Hippocampal formation (tissue), 2 donors: Measurements from ENCODE around the gene BORCS5.
"Not testable (repeated sequence)": the region's sequence is repeated elsewhere in the genome, so short reads cannot be mapped to it uniquely, and the experiment has no call there.

ENCODE experiments used
- DNase-seq, 2 donors: peaks; one replicate each; lab custom pipeline; 2025; lab: John Stamatoyannopoulos, UW

BORCS5 gene

DNA sequence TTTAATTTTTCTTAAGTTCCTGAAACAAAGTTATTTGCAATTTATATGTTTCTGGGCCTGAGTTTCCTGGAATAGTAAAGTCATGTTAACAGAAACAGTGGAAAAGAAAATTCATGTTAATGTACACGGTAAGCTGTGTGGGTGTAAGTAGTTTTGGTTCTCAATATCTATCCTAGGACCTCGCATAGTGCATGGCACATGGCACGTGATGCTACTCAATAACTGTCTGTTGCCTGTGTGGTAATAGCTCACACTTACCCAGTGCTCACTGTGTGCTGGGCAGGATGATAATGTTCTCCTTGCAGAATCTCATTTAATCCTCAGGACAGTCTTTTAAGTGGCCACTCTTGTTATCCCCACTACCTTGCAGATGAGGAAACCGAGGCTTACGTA, 105.0 kb downstream of the BORCS5 start:
- no peak for DNase-seq

DNA sequence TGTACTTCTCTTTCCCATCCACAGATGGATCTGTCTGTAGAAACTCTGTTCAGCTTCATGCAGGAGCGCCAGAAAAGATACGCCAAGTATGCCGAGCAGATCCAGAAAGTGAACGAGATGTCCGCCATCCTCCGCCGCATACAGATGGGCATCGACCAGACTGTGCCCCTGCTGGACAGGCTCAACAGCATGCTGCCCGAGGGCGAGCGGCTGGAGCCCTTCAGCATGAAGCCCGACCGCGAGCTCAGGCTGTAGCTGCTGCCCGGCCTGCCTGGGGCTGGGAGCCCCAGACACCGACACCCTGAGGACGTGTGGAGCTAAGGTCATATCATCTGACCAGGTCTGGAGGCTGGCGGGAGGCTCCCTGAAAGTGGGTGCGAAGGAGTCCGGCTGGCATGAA, 108.6 kb downstream of the BORCS5 start:
- DNase-seq, result no peak

DNA sequence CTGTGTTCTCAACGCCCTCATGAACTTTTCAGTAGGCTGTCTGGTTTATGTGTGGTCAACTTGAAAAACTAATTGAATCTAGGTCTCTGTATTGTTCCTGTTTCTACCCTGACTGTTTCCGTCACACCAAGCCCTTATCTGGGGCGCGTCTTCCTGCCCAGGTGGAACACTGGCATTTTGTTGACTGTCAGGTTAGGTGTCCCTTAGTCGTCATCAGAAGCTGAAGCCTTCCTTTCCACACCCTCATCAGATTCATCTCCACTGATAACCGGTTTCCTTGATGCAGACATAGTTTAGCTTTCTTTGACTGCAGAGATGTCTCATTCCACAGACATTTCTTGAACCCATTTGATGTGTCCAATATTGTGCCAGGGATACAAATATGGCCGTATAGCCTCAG, 109.3 kb downstream of the BORCS5 start:
- DNase-seq, result no peak

DNA sequence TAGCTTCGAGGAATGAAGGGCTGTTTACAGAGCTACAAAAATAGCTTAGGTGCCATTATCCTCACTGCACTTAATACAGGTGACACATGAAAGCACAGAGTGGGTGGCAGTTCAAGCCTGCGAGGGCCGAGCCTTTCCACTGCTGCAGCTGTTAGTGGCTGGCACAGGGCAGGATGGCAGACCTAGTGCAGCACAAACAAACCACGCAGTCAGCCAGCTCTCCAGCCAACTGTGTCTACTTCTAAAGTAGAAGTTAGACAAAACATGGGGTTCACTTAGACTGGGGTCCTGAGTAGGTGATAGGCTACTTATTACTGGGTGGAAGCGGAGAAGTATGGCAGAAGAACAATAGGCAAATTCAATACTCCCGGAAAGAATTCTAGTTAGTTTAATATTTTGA, 110.4 kb downstream of the BORCS5 start:
- DNase-seq, result no peak

DNA sequence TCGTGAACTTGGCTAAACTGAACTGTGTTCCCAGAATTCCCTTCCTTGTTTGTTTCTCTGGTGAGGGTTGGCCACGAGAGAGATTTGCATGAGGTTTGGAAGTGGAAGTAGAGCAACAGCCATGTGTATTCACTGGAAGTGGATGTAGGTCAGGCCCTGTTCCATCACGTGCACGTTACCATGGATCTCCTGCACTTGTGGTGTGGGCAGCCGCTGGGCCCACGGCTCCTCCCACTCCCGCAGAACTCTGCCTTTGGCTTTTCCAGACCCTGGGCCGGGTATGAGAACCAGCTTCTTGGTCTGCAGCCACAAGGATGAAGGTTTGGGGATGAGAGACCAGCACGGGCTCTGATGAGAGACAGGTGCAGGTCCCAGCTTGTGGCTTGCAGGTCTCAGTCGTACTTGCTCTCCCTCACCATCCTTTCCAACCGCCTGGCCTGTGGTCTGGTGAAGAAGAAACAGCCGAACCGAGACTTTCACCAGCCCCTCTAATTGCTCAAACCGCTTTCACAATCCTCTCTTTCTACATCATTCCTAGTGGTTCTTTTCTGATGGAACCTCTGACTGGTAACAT, 110.9 kb downstream of the BORCS5 start:
- peak; percentile 45 to 52 for DNase-seq

DNA sequence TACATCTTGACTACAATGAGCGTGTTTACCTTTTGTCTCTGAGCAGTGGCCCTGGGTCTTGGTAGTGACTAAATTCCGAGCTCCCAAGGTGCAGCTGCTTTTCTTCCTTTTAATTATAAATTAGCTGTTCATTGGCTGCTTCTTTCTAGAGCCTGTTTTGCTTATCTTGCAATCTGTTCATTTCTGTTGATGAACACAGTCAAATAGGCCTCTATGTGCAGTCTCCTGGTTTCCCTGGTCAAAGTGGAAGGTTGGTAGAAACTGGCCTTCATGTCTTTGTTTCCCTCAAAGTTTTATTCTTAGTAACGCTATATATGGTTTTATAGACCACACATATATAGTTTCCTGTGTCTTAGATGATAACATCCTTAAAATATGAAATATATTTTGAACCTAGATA, 111.7 kb downstream of the BORCS5 start:
- DNase-seq, result no peak

GRCh38 chr12:12469386-12469785, 112.5 kb downstream of the BORCS5 start:
- no peak for DNase-seq

DNA sequence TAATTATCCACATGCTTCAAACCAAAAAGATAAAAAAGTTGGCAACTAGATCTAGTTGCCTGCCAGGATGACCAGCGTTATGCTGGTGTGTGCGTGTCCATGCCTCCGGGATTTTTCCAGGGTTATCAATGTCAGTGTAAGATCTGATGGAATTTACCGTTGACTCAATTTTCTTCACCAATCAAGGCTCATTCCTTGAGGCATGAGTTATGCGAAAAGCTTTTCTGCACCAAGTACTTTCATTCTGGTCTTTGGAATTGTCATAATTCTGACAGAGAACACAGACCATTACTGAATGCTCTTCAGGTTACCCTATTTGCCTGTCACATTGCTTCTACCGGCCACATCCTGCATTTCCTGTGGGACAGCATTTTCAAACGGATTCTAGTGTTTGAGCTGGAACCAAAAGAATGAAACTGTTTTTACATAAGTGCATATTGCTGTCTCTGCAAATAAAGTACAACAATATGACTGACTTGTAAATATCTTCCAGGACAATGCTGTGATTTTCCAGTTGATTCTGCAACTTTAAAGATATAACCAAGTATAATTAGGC, 114.0 kb downstream of the BORCS5 start:
- no peak for DNase-seq

DNA sequence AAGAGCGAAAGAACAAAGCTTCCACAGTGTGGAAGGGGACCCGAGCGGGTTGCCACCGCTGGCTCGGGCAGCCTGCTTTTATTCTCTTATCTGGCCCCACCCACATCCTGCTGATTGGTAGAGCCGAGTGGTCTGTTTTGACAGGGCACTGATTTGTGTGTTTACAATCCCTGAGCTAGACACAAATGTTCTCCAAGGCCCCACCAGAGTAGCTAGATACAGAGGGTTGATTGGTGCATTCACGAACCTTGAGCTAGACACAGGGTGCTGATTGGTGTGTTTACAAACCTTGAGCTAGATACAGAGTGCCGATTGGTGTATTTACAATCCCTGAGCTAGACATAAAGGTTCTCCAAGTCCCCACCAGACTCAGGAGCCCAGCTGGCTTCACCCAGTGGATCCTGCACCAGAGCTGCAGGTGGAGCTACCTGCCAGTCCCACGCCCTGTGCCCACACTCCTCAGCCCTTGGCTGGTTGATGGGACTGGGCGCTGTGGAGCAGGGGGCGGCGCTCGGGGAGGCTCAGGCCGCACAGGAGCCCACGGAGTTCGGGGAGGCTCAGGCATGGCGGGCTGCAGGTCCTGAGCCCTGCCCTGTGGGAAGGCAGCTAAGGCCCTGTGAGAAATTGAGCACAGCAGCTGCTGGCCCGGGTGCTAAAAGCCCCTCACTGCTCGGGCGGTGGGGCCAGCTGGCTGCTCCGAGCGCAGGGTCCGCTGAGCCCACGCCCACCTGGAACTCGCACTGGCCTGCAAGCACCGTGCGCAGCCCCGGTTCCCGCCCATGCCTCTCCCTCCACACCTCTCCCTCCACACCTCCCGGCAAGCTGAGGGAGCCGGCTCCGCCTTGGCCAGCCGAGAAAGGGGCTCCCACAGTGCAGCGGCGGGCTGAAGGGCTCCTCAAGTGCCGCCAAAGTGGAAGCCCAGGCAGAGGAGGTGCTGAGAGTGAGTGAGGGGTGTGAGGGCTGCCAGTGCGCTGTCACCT, 115.4 kb downstream of the BORCS5 start:
- not testable (repeated sequence) for DNase-seq

GRCh38 chr12:12473223-12473622, 116.3 kb downstream of the BORCS5 start:
- DNase-seq, result no peak

DNA sequence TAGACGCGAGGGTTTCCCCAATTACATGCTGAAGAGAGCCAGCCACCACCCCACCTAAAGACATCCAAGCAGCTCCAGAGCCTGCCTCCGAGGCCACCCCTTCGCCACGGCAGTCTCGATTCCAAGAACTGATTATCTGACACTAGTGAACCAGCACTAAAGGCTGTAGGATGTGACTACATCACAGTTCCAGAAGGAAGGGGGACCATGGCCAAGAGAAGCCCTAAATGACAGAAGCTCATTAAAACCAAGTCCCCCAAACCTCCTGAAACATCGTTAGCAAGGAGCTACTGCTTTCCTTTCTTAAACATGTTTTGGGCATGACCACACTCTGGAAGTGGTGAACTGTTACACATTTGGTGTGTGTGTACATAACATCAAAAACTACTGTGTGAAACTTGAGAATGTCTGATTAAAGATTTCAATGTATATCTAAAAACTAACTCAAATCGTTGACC, 117.6 kb downstream of the BORCS5 start:
- no peak for DNase-seq

GRCh38 chr12:12474931-12475795, 118.3 kb downstream of the BORCS5 start:
- DNase-seq, result no peak

- DNase-seq, result peak; percentile 82 to 85
Measured at GRCh38 chr12:12476857-12477531, 120.1 kb downstream of the BORCS5 start.

DNA sequence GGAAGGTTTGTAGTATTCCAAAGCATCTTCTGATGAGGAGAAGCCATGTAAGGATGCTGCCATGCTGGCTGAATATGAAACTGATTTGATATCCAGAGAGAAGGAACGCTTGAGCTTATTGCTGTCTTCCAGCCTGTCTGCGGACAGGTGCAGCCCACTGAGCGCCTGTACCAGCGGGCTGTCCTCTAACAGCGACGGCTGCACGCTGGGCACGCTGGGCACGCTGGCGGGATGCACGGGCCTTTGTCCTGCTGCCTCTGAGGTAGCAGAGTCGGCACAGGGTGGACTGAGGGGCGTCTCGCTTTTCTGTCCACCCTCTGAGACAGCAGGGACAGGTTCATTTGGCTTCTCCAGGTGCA, 120.6 kb downstream of the BORCS5 start:
- no peak for DNase-seq

DNA sequence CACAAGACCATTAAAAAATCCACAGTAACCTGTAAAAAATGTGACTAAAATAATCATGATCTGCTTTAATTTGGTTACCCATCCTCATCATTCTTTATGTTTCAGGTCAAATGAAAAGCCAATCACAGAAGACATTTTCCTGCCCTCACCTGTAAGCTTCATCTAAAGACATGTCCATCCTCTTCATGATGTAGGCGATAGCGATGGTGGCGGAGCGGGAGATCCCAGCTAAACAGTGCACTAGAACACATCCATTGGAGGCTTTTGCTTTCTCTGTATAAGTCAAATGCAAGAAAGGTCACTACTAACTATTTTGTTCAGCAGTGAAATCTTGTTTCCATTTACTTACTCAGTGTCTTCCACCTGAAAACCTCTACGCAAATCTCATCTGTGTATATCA, 123.2 kb downstream of the BORCS5 start:
- no peak for DNase-seq

DNA sequence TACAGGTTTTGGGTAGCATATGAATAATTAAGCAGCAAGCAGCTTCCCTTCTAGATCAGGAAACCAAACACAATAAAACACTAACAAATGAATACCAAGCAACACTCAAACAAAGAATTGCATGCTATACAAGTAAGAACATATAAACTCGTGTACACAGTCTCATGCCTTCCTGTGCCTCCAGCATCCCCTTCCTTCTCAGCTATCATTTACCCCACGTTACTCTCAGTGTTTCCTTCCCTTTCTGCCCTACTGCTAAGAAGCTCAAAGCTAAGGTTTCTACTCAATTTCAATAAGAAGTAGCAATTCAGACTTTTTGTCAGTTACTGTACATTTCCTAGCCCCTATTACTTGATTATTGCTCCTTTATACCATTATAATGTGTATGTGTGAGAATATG, 124.8 kb downstream of the BORCS5 start:
- DNase-seq, result no peak

DNA sequence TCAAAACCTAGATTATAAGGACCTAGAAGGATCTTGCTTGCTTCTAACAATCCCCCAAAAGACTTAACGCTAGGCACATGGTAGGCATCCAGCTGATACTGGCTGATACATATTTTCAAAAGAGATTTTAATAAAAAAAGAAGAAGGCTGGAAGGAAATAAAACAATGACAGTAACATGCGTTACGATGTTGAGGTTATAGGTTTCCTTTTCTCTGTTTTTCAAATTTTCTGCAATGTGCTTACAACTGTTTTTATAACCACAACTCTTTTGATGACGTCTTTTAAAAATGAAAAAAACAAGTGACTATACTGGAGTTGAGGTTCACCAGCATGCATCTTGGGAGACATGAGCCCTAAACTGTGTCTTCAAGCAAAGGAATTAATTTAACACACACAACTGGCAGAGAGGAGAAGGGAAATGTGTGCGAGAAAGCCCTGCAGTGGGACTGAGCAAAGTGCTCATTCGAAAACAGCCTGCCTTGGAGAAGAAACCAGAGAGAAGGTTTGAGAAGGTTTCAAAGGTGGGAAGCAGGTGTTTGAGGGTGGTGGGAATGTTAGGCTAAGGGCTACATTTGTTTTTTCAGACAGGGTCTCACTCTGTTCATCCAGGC, 125.4 kb downstream of the BORCS5 start:
- DNase-seq, result no peak

- no peak for DNase-seq
Measured at GRCh38 chr12:12482959-12483358, 126.1 kb downstream of the BORCS5 start.

GRCh38 chr12:12483438-12483837, 126.6 kb downstream of the BORCS5 start:
- DNase-seq, result no peak

GRCh38 chr12:12486661-12487240, 129.9 kb downstream of the BORCS5 start:
- DNase-seq, result no peak

GRCh38 chr12:12487490-12487889, 130.6 kb downstream of the BORCS5 start:
- no peak for DNase-seq
